ENCODE results near the gene DAD1. TPM values are rescaled to one million over a fixed set of nuclear protein-coding genes. Genes with fewer than 3 reads are reported as not detected.
"Not testable (repeated sequence)": the region's sequence is repeated elsewhere in the genome, so short reads cannot be mapped to it uniquely, and the experiment has no call there.

The DAD1 gene
- 165 and 178 TPM in 2 replicates for total RNA-seq

DNA sequence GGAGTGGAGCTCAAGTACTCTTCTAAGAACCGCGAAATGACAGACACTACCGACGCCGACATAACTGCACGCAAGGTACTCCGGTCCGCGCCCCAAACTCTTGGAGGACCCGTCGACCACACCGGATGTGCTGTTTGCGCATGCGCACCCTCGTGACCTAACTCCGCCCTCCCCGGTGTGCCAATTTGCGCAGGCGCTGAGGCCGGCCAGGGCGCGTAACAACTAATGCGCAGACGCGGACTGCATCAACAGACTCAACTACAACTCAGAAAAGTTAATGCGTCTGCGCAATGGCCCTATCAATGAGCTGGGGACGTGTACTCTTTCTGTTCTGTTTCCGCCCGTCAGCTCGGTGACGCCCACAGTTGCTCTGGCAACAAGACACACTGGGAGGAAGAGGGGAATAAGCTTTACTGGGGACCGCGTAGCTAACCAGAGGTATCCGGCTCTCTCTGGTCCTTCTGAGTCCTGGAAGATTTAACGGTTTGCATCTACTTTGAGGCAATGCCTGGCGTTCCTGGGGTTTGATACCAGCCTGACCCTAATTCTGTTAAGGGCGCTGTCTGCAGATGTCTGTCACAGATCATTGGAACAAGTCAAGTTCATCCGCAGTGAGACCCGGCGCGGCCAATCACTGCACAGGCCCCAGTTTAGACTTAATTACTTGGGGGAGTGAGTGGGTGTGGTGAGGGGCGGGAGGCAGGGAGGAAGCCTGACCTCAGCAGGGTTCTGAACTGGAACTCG lies at the start of gene DAD1:
Gene DAD1, minus strand, starts transcription at position 129 of the 744 bp plus-strand sequence. Its CDS starts 67 bp downstream, at position 62.
- intact Hi-C loops (cut with micrococcal nuclease): loop anchor here (1.0 kb wide), 9 partner anchors 9 to 340 kb away; partner anchors contain the start of genes ABHD4, LRP10, MRPL52 and OXA1L

DNA sequence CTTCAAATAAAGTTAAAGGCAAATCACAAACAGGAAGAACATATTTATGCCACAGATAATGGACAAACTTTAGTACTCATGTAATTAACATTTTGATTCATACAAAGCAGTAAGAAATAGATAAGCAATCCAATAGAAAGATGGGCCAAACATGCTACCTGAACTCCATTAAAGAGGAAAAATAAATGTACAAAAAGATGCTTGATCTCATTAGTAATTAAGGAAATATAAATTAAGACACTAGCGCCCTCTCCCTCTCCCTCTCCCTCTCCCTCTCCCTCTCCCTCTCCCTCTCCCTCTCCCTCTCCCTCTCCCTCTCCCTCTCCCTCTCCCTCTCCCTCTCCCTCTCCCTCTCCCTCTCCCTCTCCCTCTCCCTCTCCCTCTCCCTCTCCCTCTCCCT lies 47.0 kb upstream of the DAD1 start:
- intact Hi-C loops (cut with micrococcal nuclease): not testable (repeated sequence)

DNA sequence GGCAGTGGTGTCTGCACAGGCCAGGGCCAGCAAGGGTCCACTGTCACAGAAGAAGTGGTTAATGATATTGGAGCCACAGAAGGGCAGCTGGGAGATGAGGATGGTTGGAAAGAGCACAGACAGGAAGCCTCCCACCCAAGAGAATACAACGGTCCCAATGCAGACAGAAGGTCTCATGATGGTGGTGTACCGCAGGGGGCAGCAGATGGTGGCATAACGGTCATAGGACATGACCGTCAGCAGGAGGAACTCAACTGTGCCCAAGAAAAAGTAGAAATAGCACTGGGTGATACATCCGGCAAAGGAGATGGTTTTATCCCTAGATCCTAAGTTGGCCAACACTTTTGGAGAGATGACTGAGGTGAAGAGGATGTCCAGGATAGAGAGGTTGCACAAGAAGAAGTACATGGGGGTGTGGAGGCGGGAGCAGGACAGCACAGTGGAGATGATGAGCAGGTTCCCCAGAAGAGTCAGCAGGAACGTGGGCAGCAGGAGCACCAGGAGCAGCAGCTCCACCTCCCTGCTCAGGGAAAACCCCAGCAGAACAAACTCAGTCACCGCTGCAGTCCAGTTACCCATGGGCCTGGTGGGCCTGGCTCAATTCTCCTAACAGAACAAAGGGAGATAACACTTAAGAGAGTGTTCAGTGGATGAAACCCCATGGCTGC lies 45.3 kb upstream of the DAD1 start:
- intact Hi-C loops (cut with micrococcal nuclease): no loop called here

DNA sequence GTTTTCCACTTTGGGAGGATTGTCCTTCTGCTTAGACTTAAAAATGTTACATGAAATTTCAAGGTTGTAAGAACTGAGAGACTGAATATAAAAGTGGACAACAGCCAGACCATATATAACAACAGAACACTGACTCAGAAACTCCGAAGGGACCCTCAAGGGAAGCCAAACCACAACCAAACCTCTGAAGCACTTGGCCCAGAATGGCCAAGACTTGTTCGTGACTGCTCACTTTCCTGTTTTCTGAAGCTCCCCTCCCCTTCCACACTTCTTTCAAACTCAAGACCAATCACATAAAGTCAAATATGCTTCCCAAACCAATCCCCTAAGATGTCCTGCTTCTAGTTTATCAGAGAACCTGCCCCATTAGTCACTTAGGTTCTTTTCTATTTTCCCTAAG lies 41.5 kb upstream of the DAD1 start:
- intact Hi-C loops (cut with micrococcal nuclease): no loop called here

DNA sequence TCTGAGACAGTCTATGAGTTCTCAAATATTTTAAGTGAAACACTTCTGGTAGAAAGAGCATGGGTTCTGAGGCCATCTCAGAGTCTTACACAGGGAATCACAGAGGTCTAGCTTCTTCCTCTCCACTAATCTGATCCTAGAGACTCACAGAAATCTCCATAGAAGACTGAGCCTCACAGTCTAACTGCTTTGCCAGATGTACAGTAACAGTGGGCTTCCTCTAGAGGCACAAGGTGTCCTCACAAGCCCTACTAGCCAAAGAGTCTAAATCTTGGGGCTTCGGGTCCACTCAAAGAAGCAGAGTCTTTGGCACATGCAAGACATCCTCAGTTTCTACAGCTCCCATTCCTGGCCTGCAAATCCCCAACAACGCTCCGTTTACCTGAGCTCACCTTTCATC lies 41.0 kb upstream of the DAD1 start:
- intact Hi-C loops (cut with micrococcal nuclease): no loop called here

DNA sequence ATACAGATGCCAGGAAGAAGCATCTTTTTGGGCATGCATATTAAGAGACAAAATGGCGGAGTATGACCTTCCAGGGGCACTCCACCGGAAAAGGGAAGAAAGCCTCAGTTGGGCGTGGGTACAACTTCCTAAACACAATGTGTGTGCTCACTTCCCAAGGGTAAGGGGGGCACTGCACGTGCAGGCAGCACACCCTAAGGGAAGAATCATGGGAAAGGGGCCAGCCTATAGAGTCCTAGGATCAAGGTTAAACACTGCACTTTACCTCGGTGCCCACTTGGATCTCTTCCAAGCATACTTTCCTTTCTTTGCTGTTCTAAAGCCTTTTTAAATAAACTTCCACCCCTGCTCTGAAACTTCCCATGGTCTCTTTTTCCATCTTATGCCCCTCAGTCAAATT lies 40.3 kb upstream of the DAD1 start:
- intact Hi-C loops (cut with micrococcal nuclease): no loop called here

DNA sequence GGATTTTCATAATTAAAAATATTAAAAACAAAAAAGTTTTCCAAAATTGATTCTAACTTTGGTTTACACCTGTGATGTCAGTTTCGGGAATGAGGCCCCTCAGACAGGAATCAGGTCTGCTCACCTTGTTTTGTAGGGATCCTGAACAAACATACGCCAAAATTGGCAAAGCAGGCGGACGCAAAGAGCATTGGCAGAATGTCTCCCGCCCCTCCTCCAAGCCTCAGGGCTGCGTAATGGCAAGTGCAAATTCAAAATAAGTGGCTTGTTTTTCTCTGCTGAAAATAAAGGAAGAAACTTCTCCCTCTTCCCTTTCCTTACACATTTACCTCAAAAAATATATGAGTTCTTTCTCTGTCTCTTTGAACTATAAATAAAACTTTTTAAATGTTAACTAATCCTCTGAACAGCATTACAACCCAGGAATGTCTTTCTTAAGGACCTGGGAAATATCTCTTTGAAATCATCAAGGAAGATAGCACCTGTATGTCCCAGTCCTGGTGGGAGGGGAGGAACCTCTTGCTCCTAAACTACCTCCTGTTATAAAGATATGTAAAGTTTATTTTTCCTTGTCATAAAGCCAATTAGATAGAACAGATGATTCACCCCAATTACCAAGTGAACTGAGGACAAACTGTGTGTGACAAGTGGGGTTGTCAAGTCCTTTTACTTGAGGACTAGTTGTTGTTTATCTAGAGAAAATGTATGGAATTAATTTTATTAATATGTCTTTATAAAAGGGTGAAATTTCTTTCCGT lies 38.7 kb upstream of the DAD1 start:
- intact Hi-C loops (cut with micrococcal nuclease): no loop called here

DNA sequence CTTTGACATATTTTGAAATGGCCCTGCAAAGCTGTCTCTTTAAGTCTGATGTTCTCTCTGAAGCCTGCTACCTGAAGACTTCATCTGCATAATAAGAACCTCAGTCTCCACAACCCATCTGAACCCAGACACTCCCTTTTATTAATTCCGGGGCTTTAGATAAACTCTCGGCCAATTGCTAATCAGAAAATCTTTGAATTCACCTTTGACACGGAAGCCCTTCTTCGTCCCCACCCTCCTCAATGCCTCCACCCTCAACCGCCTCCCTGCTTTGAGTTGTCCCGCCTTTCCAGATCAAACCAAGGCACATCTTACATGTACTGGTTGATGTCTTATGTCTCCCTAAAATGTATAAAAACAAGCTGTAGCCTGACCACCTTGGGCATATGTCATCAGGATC lies 37.6 kb upstream of the DAD1 start:
- intact Hi-C loops (cut with micrococcal nuclease): no loop called here

DNA sequence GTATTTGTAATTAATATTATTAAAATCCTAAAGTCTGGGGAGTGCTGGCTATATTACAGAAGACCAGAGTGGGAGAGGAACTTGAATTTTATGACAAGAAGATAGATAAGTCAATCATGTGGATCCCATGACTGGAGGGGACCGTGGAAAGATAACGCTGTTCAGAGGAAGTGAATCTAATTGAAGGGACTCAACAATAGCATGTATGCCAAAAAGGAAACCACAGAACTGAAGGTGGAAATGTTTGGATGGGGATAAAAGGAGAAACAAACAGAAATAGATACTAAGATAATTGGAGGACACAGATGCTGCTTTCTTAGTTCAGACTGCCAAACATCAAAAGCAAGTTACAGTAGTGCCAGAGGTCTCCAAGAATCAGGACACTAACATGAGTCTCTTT lies 34.0 kb upstream of the DAD1 start:
- intact Hi-C loops (cut with micrococcal nuclease): no loop called here

DNA sequence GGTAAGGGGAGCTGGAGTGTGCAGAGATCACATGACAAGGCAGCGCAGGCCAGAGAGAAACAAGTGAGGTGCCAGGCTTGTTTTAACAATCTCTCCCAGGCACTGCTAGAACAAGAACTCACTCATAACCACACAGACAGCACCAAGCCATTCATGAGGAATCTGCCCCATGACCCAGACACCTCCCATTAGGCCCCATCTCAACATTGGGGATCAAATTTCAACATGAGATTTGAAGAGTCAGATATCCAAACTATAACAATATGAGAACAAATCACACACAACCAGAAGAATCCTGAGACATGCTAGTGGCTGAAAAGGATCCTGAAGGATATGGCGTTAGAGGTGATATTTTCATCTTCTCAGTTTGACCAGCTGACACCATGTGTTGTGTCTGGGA lies 33.2 kb upstream of the DAD1 start:
- intact Hi-C loops (cut with micrococcal nuclease): no loop called here

DNA sequence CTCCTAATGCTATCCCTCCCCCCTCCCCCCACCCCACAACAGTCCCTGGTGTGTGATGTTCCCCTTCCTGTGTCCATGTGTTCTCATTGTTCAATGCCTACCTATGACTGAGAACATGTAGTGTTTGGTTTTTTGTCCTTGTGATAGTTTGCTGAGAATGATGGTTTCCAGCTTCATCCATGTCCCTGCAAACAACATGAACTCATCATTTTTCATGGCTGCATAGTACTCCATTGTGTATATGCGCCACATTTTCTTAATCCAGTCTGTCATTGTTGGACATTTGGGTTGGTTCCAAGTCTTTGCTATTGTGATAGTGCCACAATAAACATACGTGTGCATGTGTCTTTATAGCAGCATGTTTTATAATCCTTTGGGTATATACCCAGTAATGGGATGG lies 26.7 kb upstream of the DAD1 start:
- intact Hi-C loops (cut with micrococcal nuclease): not testable (repeated sequence)

DNA sequence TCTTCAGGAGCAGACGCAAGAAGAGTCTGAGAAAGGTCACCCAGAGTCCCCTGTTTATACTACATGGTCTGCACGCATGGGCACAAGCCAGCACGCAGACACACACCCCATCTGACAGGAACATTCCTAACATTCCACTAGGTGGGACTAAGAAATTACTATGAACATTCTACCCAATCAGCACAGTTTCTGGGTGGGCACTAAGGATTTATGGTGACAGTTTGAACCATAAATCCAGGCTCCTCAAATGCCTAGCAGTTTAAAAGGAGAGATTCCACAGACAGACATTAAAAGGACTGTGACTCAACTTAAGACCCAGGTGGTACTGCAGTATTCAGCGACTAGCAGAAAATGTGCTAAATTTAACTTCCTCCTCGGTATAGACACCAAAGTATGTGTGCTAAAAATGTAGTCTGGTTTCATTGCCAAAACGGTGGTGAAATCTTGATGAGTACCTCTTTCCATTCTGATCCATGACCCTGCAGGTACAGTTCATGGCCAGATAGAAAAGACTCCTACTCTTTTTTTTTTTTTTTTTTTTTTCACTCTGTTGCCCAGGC lies 25.3 kb upstream of the DAD1 start:
- intact Hi-C loops (cut with micrococcal nuclease): no loop called here

DNA sequence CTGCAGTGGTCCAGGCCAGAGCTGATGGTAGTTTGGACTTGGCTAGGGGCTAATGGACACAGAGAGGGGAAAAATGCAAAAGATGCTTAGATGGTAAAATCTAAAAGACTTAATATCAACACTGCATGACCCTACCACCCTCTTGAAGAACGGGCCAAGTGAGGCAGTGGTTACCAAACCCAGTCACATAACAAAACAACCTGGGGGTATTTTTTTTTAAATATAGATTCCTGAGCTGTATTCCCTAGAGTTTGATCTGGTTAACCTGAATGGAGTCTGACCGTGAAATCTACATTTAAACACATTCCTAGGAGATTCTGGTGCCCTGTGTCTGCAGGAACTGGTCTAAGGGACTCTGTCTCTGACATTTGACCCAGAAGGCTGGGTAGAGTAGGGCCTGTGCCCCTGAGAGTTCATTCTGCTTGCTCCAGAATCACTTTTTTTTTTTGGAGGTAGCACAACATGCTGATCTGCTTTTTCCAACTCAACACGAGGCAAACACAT lies 24.8 kb upstream of the DAD1 start:
- intact Hi-C loops (cut with micrococcal nuclease): no loop called here

DNA sequence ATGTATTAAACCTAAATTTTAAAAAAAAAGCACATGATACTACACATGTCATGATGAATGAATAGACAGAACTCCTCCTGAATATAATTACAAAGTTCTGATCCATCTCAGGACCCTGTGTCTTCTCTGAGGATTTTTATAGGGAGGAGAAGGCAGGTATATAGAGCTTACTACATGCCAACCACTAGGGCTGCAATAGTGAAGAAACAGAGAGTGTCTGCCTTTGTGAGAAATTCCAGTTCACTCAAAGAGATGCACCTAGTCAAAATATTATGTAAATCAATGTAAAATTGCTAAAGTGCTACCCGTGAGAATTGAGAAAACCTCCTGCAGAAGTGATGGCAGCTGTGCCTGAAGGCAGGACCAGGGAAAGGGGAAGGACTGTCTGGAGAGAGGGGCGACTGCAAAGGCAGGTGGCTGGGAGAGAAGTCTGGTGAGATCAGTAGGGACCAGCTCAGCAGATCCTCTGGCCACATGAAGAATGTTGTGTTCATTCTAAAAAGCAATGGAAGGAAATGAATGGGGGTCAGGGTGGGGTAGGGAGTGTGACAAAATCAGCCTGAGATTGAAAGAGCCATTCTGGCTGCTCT lies 24.2 kb upstream of the DAD1 start:
- intact Hi-C loops (cut with micrococcal nuclease): no loop called here

DNA sequence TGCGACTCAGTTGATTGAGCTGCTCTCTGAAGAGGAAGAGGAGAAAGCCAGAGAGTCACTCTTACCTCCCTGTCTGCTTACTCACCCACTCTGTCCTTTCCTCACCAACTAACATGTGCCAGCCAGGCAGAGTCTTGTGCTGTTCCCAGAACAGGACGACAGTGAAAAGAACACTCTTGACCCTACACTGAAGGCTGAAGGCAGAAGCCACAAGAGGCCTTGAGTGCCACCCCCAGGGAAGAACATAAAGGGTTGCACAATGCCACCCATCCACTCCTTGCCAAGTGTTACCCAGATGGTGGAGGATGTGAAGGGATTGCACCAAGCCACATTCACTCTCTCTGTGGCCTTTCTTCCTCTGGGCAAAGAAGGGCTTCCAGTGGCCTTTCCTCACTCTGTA lies 21.9 kb upstream of the DAD1 start:
- intact Hi-C loops (cut with micrococcal nuclease): no loop called here

DNA sequence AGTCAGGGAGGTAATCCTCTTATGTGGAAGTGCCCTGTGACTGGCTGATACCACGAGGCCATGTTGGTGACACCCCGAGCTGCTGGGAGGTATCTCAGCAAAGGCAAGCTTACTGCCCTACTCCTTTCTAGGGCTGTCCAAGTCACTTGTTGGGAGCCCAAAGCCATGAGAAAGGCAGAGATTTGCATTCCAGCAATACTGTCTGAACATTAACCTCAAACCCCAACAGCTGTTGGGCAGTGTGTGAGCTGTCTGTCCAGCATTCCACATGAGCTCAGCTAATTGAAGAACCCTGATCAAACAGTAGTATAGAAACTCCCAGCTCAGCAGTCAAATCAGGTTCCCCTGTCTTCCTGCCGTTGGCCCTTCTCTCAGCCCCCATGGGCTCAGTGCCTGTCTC lies 18.3 kb upstream of the DAD1 start:
- intact Hi-C loops (cut with micrococcal nuclease): no loop called here

DNA sequence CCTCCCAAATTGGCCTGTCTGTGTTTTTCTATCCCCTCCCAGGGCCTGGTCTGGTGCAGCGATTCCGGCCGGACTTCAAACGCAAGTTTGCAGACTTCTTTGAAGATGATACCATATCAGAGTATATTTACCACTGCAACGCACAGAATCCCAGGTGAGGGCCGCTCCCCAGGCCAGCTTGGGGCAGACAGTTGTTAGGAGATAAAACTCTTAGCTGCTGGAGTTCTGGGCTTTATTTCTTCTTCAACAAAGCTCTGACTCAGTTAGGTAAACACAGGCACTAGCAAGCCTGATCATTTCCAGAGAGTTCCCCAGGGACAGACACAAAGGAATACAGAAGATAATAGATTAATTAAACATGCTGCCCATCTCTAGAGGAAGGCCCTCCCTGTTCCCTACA lies 17.4 kb upstream of the DAD1 start:
- intact Hi-C loops (cut with micrococcal nuclease): no loop called here

DNA sequence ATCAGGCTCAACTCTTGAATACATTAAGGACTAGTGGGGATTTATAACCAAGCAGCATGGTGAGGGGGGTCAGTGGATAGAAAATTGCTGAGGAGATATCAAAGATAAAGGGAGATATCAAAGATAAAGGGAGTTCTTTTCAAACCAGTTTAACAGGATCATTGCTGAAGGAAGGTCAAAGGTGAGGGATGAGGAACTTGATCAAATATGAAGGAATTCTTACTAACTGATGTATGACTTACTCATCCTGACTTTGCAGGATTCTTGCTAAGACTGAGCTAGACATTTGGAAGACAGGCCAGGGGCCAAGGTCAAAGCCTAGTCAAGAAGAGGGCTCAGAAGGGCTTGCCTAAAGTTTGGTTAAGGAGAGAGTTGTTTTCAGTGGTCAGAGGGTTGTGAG lies 13.8 kb upstream of the DAD1 start:
- intact Hi-C loops (cut with micrococcal nuclease): no loop called here

DNA sequence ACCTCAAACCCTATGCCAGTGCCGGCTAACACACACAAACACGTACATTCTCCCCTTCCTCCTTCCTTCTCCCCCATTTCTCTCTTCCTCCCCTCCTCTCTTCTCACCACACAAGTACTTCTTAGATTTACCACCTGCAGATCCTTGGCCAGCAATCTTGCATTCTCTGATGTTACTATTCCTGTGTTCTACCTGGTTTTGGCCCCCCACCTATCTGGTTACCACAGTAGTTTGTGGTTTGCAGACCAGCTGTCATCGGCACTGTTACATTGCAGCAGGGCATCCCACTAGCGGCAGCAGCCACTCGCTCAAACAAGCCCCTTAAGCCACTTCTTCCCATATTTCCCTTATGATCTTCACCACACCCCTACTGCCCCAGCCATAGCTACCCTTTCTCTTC lies 13.0 kb upstream of the DAD1 start:
- intact Hi-C loops (cut with micrococcal nuclease): no loop called here

DNA sequence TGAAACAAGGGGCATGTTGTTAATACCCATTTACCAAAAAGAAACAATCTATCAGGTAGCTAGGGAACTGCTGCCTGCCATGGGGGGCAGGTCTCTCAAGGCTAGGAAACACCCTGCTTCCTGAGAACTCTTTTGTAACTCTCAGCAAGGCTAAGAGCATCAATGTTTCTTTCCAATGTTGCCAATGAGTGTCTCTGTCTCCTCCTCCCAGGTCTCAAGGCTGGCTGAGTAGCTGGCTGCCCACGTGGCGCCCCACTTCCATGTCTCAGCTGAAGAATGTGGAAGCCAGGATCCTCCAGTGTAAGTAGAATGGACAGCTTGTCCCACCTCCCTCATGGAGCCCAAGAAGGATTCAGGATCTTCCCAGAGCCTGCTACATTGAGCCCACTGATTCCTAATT lies 12.4 kb upstream of the DAD1 start:
- intact Hi-C loops (cut with micrococcal nuclease): no loop called here

DNA sequence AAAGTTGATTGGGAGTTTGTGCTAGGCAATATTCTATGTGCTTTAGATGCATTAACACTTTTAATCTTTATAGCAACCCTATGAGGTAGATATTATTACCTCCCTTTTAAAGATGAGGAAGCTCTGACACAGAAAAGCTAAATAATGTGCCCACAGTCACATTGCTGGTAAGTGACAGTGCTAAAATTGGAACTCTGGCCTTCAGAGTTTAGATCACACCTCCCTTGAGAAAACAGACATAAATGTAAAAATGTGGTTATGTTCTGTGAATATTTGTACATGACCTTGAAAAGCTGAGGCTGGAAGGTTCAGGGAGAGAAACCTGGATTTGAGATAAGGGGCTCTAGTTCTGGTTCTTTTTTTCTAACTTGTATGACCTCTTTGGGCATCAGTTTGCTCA lies 11.0 kb upstream of the DAD1 start:
- intact Hi-C loops (cut with micrococcal nuclease): no loop called here

Measured in T-helper 2 cell treated with Interferon-gamma antibody and Interleukin-4, amounts not matched to agents 100 ng/mL and 5 ng/mL, for 36 hours (primary cell).